Immature natural killer cell (primary cell): Measurements from ENCODE around the gene ATF6B. TPM values are rescaled to one million over a fixed set of nuclear protein-coding genes. Genes with fewer than 3 reads are reported as not detected.

ENCODE experiments used
- DNase-seq, 3 donors: peaks; one replicate each; pipeline ENCODE4 v3.0.0; 2022; ENCODE audit warnings: mixed read lengths in 1 of 3
- H3K27ac Mint-ChIP-seq, 6 donors: one replicate each; pipeline ENCODE4 v1.8.0; 2020; ENCODE audit warnings: mixed read lengths in 6 of 6, mild to moderate bottlenecking in 5 of 6, inconsistent platforms in 4 of 6, moderate library complexity in 3 of 6
- H3K27me3 Mint-ChIP-seq, 3 donors: one replicate each; pipeline ENCODE4 v1.8.0; 2020 to 2021; ENCODE audit warnings: low read depth in 3 of 3, mild to moderate bottlenecking in 3 of 3, mixed read lengths in 3 of 3, moderate library complexity in 3 of 3, inconsistent platforms in 1 of 3
- H3K36me3 Mint-ChIP-seq, 3 donors: one replicate each; pipeline ENCODE4 v1.8.0; 2020; ENCODE audit warnings: mixed read lengths in 3 of 3, inconsistent platforms in 2 of 3, mild to moderate bottlenecking in 2 of 3
- H3K4me1 Mint-ChIP-seq, 2 donors: one replicate each; pipeline ENCODE4 v1.8.0; 2020; ENCODE audit warnings: inconsistent platforms in 2 of 2, mild to moderate bottlenecking in 2 of 2, mixed read lengths in 2 of 2, moderate library complexity in 1 of 2
- H3K4me3 Mint-ChIP-seq, 5 donors: one replicate each; pipeline ENCODE4 v1.8.0; 2020; ENCODE audit warnings: mild to moderate bottlenecking in 5 of 5, mixed read lengths in 5 of 5, inconsistent platforms in 3 of 5, moderate library complexity in 3 of 5
- H3K9me3 Mint-ChIP-seq, 6 donors: one replicate each; pipeline ENCODE4 v1.8.0; 2020; ENCODE audit warnings: mild to moderate bottlenecking in 6 of 6, mixed read lengths in 6 of 6, inconsistent platforms in 4 of 6, moderate library complexity in 3 of 6
- polyA plus RNA-seq, 3 donors: library from polyadenylated mRNA; unstranded; fragments of 300-500 nt; fragmentation: Illumina TruSeq; gene quantifications; one replicate each; pipeline ENCODE4 v1.2.3, GENCODE V29; 2021

Gene ATF6B
- polyA plus RNA-seq, 3 donors from 2014 or later, result 19.1 to 39.6 (median 20.7) TPM

- DNase-seq, result no peak
- H3K9me3 Mint-ChIP-seq, result no peaks in the 10 kb centered on the region
- no peaks in the 10 kb centered on the region for H3K36me3 Mint-ChIP-seq
- H3K4me3 Mint-ChIP-seq, result no peak overlapping the region
- peaks cover 0 to 7% (median 0%) of the 10 kb centered on the region in 3 donors for H3K27me3 Mint-ChIP-seq
- H3K27ac Mint-ChIP-seq, result no peak overlapping the region
- peaks cover 16 to 18% of the 10 kb centered on the region in 2 donors for H3K4me1 Mint-ChIP-seq
Measured at GRCh38 chr6:32133786-32134185, 5.7 kb upstream of the ATF6B start.

DNA sequence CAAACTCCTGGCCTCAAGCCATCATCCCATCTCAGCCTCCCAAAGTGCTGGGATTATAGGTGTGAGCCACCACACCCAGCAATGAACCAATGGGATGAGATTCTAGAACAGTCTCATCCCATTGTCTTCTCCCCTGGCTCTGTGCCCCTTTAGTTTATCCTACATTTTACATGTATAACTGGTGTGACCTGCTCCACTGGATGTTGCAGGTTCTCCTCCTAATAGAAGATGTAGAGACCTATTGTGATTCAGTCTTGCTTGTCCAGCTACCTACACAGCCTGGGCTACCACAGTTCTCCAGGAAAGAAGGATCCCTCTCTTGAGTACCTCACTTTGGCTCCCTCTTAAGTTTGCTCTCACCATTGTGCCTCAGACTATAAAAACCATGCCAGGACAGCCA is 4.1 kb upstream of the ATF6B start:
- H3K4me3 Mint-ChIP-seq, result peak overlapping the region in 2 of 5 donors; percentile 2 to 35
- H3K4me1 Mint-ChIP-seq, result peaks cover 33 to 34% of the 10 kb centered on the region in 2 donors
- H3K27ac Mint-ChIP-seq, result peak overlapping the region in 1 of 6 donors; percentile 7
- no peaks in the 10 kb centered on the region for H3K9me3 Mint-ChIP-seq
- H3K36me3 Mint-ChIP-seq, result no peaks in the 10 kb centered on the region
- no peak for DNase-seq
- peaks cover 0 to 7% (median 3%) of the 10 kb centered on the region in 3 donors for H3K27me3 Mint-ChIP-seq

- H3K4me1 Mint-ChIP-seq, result peaks cover 39 to 41% of the 10 kb centered on the region in 2 donors
Measured at GRCh38 chr6:32131439-32131948, 3.4 kb upstream of the ATF6B start.

GRCh38 chr6:32129297-32130088 is 1.4 kb upstream of the ATF6B start:
- DNase-seq, result no peak
- Mint-ChIP-seq H3K4me1 (peaks cover 45 to 51% of the 10 kb centered on the region in 2 donors), H3K27ac (peak overlapping the region; percentile 88 to 98 (median 96)), H3K36me3 (peaks cover 1 to 8% (median 5%) of the 10 kb centered on the region in 3 donors), H3K4me3 (peak overlapping the region; percentile 91 to 99 (median 96)), H3K9me3 (no peaks in the 10 kb centered on the region), H3K27me3 (peaks cover 0 to 10% (median 3%) of the 10 kb centered on the region in 3 donors)

More at GRCh38 chr6:32131439-32131948, 3.4 kb upstream of the ATF6B start:
- Mint-ChIP-seq H3K36me3 (no peaks in the 10 kb centered on the region), H3K27me3 (peaks cover 0 to 10% (median 3%) of the 10 kb centered on the region in 3 donors), H3K4me3 (peak overlapping the region; percentile 1 to 68 (median 59)), H3K9me3 (no peaks in the 10 kb centered on the region), H3K27ac (peak overlapping the region in 2 of 6 donors; percentile 7 to 69)
- DNase-seq, result no peak

GRCh38 chr6:32128751-32129296 is 778 bp upstream of the ATF6B start:
- Mint-ChIP-seq H3K27ac (peak overlapping the region; percentile 90 to 99 (median 98)), H3K27me3 (peaks cover 0 to 10% (median 3%) of the 10 kb centered on the region in 3 donors), H3K4me3 (peak overlapping the region; percentile 97 to 99 (median 98)), H3K9me3 (no peaks in the 10 kb centered on the region), H3K4me1 (peaks cover 50 to 58% of the 10 kb centered on the region in 2 donors), H3K36me3 (peaks cover 6 to 14% (median 11%) of the 10 kb centered on the region in 3 donors)
- DNase-seq, result no peak

DNA sequence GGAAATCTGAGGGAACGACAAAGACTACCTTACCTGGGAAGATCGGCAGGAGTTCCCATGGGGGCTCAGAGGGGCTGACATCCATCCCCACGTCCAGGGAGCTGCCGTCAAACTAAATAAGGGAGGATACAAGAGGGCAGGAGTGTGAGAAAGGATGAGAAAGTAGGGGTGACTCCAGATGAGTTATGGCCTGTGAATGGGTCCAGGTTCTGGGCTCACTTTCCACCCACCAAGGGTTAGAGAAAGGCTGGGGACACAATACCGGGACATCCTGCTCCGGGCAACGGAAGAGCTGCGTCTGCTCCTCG is 683 bp downstream of the ATF6B start:
- peaks cover 50 to 63% of the 10 kb centered on the region in 2 donors for H3K4me1 Mint-ChIP-seq
- peaks cover 0 to 10% (median 3%) of the 10 kb centered on the region in 3 donors for H3K27me3 Mint-ChIP-seq
- H3K9me3 Mint-ChIP-seq, result no peaks in the 10 kb centered on the region
- peak overlapping the region; percentile 97 to 99 (median 98) for H3K4me3 Mint-ChIP-seq
- DNase-seq, result no peak
- peaks cover 6 to 17% (median 11%) of the 10 kb centered on the region in 3 donors for H3K36me3 Mint-ChIP-seq
- H3K27ac Mint-ChIP-seq, result peak overlapping the region; percentile 90 to 99 (median 98)

- H3K9me3 Mint-ChIP-seq, result no peaks in the 10 kb centered on the region
- H3K4me1 Mint-ChIP-seq, result peaks cover 50 to 63% of the 10 kb centered on the region in 2 donors
- H3K36me3 Mint-ChIP-seq, result peaks cover 11 to 21% (median 15%) of the 10 kb centered on the region in 3 donors
Measured at GRCh38 chr6:32126880-32127279, 1.2 kb downstream of the ATF6B start.

GRCh38 chr6:32123681-32124080 is 4.4 kb downstream of the ATF6B start:
- DNase-seq, result no peak
- peaks cover 33 to 54% of the 10 kb centered on the region in 2 donors for H3K4me1 Mint-ChIP-seq
- H3K9me3 Mint-ChIP-seq, result no peaks in the 10 kb centered on the region
- H3K36me3 Mint-ChIP-seq, result peaks cover 20 to 39% (median 23%) of the 10 kb centered on the region in 3 donors
- H3K27me3 Mint-ChIP-seq, result peaks cover 0 to 3% (median 3%) of the 10 kb centered on the region in 3 donors
- no peak overlapping the region for H3K4me3 Mint-ChIP-seq
- peak overlapping the region in 2 of 6 donors; percentile 21 to 48 for H3K27ac Mint-ChIP-seq

More at GRCh38 chr6:32126880-32127279, 1.2 kb downstream of the ATF6B start:
- no peak for DNase-seq
- Mint-ChIP-seq H3K4me3 (peak overlapping the region; percentile 97 to 99 (median 98)), H3K27me3 (peaks cover 0 to 10% (median 3%) of the 10 kb centered on the region in 3 donors), H3K27ac (peak overlapping the region; percentile 90 to 99 (median 98))

- no peak overlapping the region for H3K27ac Mint-ChIP-seq
- DNase-seq, result no peak
Measured at GRCh38 chr6:32120573-32121059, 7.4 kb downstream of the ATF6B start.

DNA sequence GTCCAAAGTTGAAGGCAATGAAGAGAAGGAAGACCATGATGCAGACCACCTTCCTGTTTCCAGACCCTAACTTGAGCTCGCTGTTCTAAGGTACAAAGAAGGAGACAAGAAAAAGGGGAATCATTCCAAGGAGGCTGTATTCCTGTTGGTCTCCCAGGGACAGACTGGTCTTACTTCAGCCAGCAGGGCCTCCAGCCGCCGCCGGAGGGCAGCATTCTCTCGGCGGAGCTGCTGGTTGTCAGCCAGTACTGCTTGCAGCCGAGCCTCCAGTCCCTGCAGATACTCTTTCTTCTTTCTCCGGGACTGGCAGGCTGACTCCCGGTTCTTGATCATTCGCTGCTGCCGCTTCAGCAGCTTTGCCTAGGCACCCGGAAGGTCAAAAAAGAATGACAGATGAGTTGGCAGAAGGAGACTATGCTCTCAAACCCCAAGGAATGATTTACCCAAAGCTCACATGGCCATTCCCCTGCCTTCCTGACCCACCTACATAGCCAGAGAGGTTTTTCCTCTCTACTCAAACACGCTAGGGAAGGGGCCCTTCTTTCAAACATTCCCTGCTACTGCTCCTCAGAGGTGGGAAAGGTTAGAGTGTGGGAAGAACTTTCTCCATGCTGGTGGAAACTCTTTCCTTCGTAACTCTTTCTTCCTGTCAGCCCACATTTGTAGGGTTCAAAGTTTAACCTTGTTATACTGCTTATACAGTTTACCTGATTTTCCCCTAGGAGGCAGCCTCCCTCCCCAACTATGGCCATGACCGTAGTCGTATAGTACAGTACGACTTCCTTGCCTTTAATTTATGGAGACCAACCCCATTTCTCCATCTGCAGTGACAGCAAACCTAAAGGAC is 9.0 kb downstream of the ATF6B start:
- H3K27me3 Mint-ChIP-seq, result peaks cover 0 to 2% (median 1%) of the 10 kb centered on the region in 3 donors
- peaks cover 13 to 35% (median 17%) of the 10 kb centered on the region in 3 donors for H3K36me3 Mint-ChIP-seq
- H3K4me3 Mint-ChIP-seq, result no peak overlapping the region
- no peaks in the 10 kb centered on the region for H3K9me3 Mint-ChIP-seq
- H3K27ac Mint-ChIP-seq, result peak overlapping the region in 4 of 6 donors; percentile 49 to 71 (median 60)
- H3K4me1 Mint-ChIP-seq, result peaks cover under 1 to 17% of the 10 kb centered on the region in 2 donors
- peak; percentile 58 to 66 (median 62) for DNase-seq

More at GRCh38 chr6:32120573-32121059, 7.4 kb downstream of the ATF6B start:
- Mint-ChIP-seq H3K9me3 (no peaks in the 10 kb centered on the region), H3K27me3 (peaks cover 0 to 1% (median 0%) of the 10 kb centered on the region in 3 donors), H3K4me3 (no peak overlapping the region), H3K36me3 (peaks cover 20 to 42% (median 23%) of the 10 kb centered on the region in 3 donors), H3K4me1 (peaks cover 6 to 24% of the 10 kb centered on the region in 2 donors)

DNA sequence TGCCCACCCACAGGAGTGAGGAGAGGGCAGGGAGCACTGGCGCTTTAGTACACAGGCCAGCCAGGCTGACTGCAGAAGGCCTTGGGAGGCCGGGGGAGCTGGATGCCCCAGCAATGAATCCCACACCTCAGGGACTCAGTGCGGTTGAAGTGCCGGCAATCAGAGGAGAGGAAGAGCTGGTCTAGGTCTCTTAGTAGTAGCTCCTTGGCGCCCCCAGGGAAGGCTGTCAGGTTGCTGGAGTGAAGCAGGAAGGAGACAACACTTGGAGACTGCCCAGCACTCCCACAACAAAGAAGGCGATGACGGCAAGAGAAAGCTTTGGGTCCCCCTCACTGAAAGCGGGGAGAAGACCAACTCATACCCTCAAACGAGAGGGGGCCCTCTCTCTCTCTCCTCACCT is 10.6 kb downstream of the ATF6B start:
- Mint-ChIP-seq H3K36me3 (peaks cover 13 to 32% (median 17%) of the 10 kb centered on the region in 3 donors), H3K4me3 (no peak overlapping the region), H3K4me1 (peaks cover 6 to 11% of the 10 kb centered on the region in 2 donors), H3K27me3 (peaks cover 0 to 3% (median 2%) of the 10 kb centered on the region in 3 donors), H3K27ac (no peak overlapping the region), H3K9me3 (no peaks in the 10 kb centered on the region)
- DNase-seq, result no peak

- no peak overlapping the region for H3K27ac Mint-ChIP-seq
Measured at GRCh38 chr6:32116674-32117073, 11.4 kb downstream of the ATF6B start.

GRCh38 chr6:32115623-32116022 is 12.4 kb downstream of the ATF6B start:
- Mint-ChIP-seq H3K4me1 (peaks cover 6 to 11% of the 10 kb centered on the region in 2 donors), H3K4me3 (no peak overlapping the region), H3K36me3 (peaks cover 4 to 17% (median 5%) of the 10 kb centered on the region in 3 donors), H3K27me3 (peaks cover 0 to 3% (median 2%) of the 10 kb centered on the region in 3 donors), H3K27ac (no peak overlapping the region), H3K9me3 (no peaks in the 10 kb centered on the region)
- no peak for DNase-seq

More at GRCh38 chr6:32116674-32117073, 11.4 kb downstream of the ATF6B start:
- no peak for DNase-seq
- no peak overlapping the region for H3K4me3 Mint-ChIP-seq
- peaks cover 0 to 3% (median 2%) of the 10 kb centered on the region in 3 donors for H3K27me3 Mint-ChIP-seq
- peaks cover 7 to 25% (median 10%) of the 10 kb centered on the region in 3 donors for H3K36me3 Mint-ChIP-seq
- no peaks in the 10 kb centered on the region for H3K9me3 Mint-ChIP-seq
- H3K4me1 Mint-ChIP-seq, result peaks cover 6 to 11% of the 10 kb centered on the region in 2 donors
